Adrenal gland (tissue), 12 donors: Measurements from ENCODE around the gene PRKN. TPM values are rescaled to one million over a fixed set of nuclear protein-coding genes. Genes with fewer than 3 reads are reported as not detected.

Source experiments
- DNase-seq, 7 donors: peaks; one replicate each; pipeline ENCODE4 v3.0.0-alpha.2; 2019 to 2020
- H3K27ac ChIP-seq, 5 donors: fragments of 200-600 bp; sonication (generic) in 4 of 5; 1 replicate in 3 of 5; 2 replicates in 2 of 5; pipeline versions ENCODE4 v1.5.1 to v1.8.0; 2016 to 2020; ENCODE audit warnings: mild to moderate bottlenecking in 1 of 5
- H3K27me3 ChIP-seq: fragments of 200-600 bp; 2 replicates; pipeline ENCODE4 v1.8.0; 2021
- H3K36me3 ChIP-seq, 2 donors: fragments of 200-600 bp; replicated peaks in 1 of 2; 1 replicate in 1 of 2; 2 replicates in 1 of 2; pipeline versions ENCODE4 v1.5.1 to v1.8.0; 2018 to 2022
- H3K4me1 ChIP-seq, 2 donors: fragments of 200-600 bp; replicated peaks in 1 of 2; 1 replicate in 1 of 2; 2 replicates in 1 of 2; pipeline versions ENCODE4 v1.5.1 to v1.8.0; 2018 to 2021
- H3K4me3 ChIP-seq, 4 donors: fragments of 200-600 bp; sonication (generic) in 3 of 4; one replicate each; pipeline ENCODE4 v1.5.1; 2016 to 2018
- H3K9me3 ChIP-seq, 3 donors: fragments of 200-600 bp; sonication (generic) in 1 of 3; replicated peaks in 1 of 3; 1 replicate in 2 of 3; 2 replicates in 1 of 3; pipeline versions ENCODE4 v1.5.1 to v1.8.0; 2016 to 2021
- CTCF ChIP-seq, 6 experiments: fragments of 450-650 bp in 4 of 6; fragments of 200-600 bp in 2 of 6; sonication (generic) in 1 of 6; IDR thresholded peaks; 1 replicate in 5 of 6; 2 replicates in 1 of 6; pipeline versions ENCODE4 v1.5.1 to v1.8.0; 2016 to 2021; ENCODE audit warnings: antibody characterized with exemption in 6 of 6, mild to moderate bottlenecking in 2 of 6, moderate library complexity in 1 of 6
- POLR2A ChIP-seq, 2 donors: fragments of 450-650 bp; IDR thresholded peaks; one replicate each; pipeline ENCODE4 v1.6.1; 2017; ENCODE audit warnings: antibody characterized with exemption in 2 of 2, mild to moderate bottlenecking in 2 of 2, moderate library complexity in 1 of 2
- WGBS, 4 donors: extraction: QIAGEN DNeasy Blood & Tissue Kit in 2 of 4; methylation state at CpG; one replicate each; pipeline versions ENCODE4 v1.1.5 to v1.1.7; 2013 to 2017; 5-methylcytosine and 5-hydroxymethylcytosine counted together
- intact Hi-C, 2 donors: fragments of 100-400 bp; cut with DNase I; formaldehyde crosslinking; loops; one replicate each; pipeline versions ENCODE4 v1.14.1 to v1.15.0; 2022 to 2023
- polyA plus RNA-seq, 3 donors: library from polyadenylated mRNA; stranded (reverse); fragments of 200-250 nt in 2 of 3; fragments of 350-450 nt in 1 of 3; fragmentation: Illumina TruSeq in 1 of 3; extraction: RNeasy Lipid Tissue Mini Kit (QIAGEN cat#74804) in 1 of 3; gene quantifications; one replicate each; pipeline ENCODE4 v1.2.3, GENCODE V29; 2013 to 2014
- total RNA-seq, 9 donors: library from RNA; depleted of rRNA in 4 of 9; stranded (reverse); fragments of >200 nt in 4 of 9; fragments of 120-200 nt in 1 of 9; fragmentation: NEBNext Ultra II Directional in 1 of 9; extraction: Animal tissue kit (Norgen Biotek cat#: 25700) in 1 of 9; gene quantifications; one replicate each; pipeline versions ENCODE4 v1.1.0 to v1.2.4, GENCODE V29; 2013 to 2023
- donor health status: healthy with polysubstance abuse.
- donor health status: Bipolar disorder and iron deficiency.
- donor health status: DM: yes; HTN: yes; CAD: no.
- donor health status: DM: no; HTN: no; CAD: no.
- donor health status: DM: no; HTN: no; CAD: no.
- donor health status: DM: yes; HTN: yes; CAD: no.

Gene PRKN
- total and polyA plus RNA-seq, 12 donors = 1.9 to 159 (median 13.3) TPM

- H3K27ac ChIP-seq = no peak overlapping the region
- WGBS, 4 donors = 93 to 100% (median 98%) methylated on average over 2 to 3 of the region's 3 CpGs
- DNase-seq = no peak
- no peak for TF ChIP-seq CTCF (IDR thresholded peaks at IDR 0.05)
- TF ChIP-seq POLR2A (IDR thresholded peaks at IDR 0.05) = no peak
- intact Hi-C loops = no loop called here
- no peaks in the 10 kb centered on the region for H3K9me3 ChIP-seq
- H3K36me3 ChIP-seq = no peaks in the 10 kb centered on the region
- H3K4me3 ChIP-seq = no peak overlapping the region
- no peaks in the 10 kb centered on the region for H3K4me1 ChIP-seq
- H3K27me3 ChIP-seq = no peaks in the 10 kb centered on the region
Measured at GRCh38 chr6:162493917-162494316, 233.6 kb downstream of the PRKN start.

- Histone ChIP-seq H3K9me3 (no peaks in the 10 kb centered on the region), H3K4me1 (no peaks in the 10 kb centered on the region), H3K4me3 (no peak overlapping the region), H3K27ac (no peak overlapping the region), H3K27me3 (no peaks in the 10 kb centered on the region), H3K36me3 (no peaks in the 10 kb centered on the region)
- TF ChIP-seq POLR2A (IDR thresholded peaks at IDR 0.05) = no peak
- TF ChIP-seq CTCF (IDR thresholded peaks at IDR 0.05) = no peak
- WGBS, 4 donors = 90 to 95% (median 92%) methylated on average over 9 of the region's 9 CpGs
- intact Hi-C loops = no loop called here
- no peak for DNase-seq
Measured at GRCh38 chr6:162491637-162492036, 235.9 kb downstream of the PRKN start.

- Histone ChIP-seq H3K4me3 (no peak overlapping the region), H3K27me3 (no peaks in the 10 kb centered on the region), H3K27ac (no peak overlapping the region), H3K36me3 (no peaks in the 10 kb centered on the region), H3K9me3 (no peaks in the 10 kb centered on the region), H3K4me1 (no peaks in the 10 kb centered on the region)
- WGBS, 4 donors = 92 to 96% (median 95%) methylated on average over 5 of the region's 5 CpGs
- no peak for DNase-seq
- TF ChIP-seq POLR2A (IDR thresholded peaks at IDR 0.05) = no peak
- no peak for TF ChIP-seq CTCF (IDR thresholded peaks at IDR 0.05)
- intact Hi-C loops = no loop called here
Measured at GRCh38 chr6:162489101-162489976, 238.2 kb downstream of the PRKN start.

- Histone ChIP-seq H3K27me3 (no peaks in the 10 kb centered on the region), H3K4me1 (no peaks in the 10 kb centered on the region), H3K27ac (no peak overlapping the region), H3K9me3 (no peaks in the 10 kb centered on the region), H3K36me3 (no peaks in the 10 kb centered on the region), H3K4me3 (no peak overlapping the region)
- no peak for DNase-seq
- intact Hi-C loops = no loop called here
- no peak for TF ChIP-seq POLR2A (IDR thresholded peaks at IDR 0.05)
- TF ChIP-seq CTCF (IDR thresholded peaks at IDR 0.05) = no peak
- WGBS, 4 donors = 88 to 98% (median 93%) methylated on average over 5 to 6 of the region's 6 CpGs
Measured at GRCh38 chr6:162488444-162488843, 239.1 kb downstream of the PRKN start.
